ENCODE results near the gene PDE1C.

PDE1C gene

DNA sequence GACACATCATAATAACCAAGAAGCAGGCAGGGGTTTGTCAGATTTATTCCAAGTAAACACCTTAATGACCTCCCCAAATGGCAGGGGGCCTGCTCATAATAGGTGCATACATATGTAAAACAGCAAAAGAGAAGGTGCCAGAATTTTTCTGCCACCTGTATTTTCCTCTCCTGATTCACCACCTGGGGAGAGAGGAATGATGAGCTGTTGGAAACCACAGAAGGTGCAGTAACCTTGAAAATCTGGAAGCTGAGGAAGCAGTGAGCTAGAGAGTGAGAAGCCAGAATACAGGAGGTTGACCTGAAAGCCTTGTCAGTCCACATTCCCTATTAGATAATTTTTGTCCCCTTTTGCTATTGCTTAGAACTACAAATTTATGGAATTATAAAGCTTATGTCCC is 46.2 kb upstream of the PDE1C start:
- Histone ChIP-seq H3K9me3 (ENCODE audit: insufficient read depth, low read depth, low read length) (no peaks in the 10 kb centered on the region), H2AFZ (ENCODE audit: low read length) (no peak overlapping the region), H3F3A (ENCODE audit: low read depth) (no peaks in the 10 kb centered on the region), H3K4me3 (ENCODE audit: low read length, poor library complexity, severe bottlenecking) (no peak overlapping the region), H3K27me3 (ENCODE audit: insufficient read depth, low read length, poor library complexity, severe bottlenecking) (no peaks in the 10 kb centered on the region), H3K9ac (ENCODE audit: low read depth, low read length, poor library complexity, severe bottlenecking) (no peak overlapping the region), H3K4me2 (ENCODE audit: low read depth, low read length, poor library complexity, severe bottlenecking) (no peak overlapping the region), H3K9me2 (replicated peaks; ENCODE audit: low read depth, low read length) (no peaks in the 10 kb centered on the region), H3K4me1 (ENCODE audit: insufficient read depth, low read length, poor library complexity, severe bottlenecking) (no peaks in the 10 kb centered on the region), H3K79me2 (ENCODE audit: insufficient read depth, low read length) (no peaks in the 10 kb centered on the region), H3K36me3 (ENCODE audit: insufficient read depth, low read length) (no peaks in the 10 kb centered on the region), H4K20me1 (ENCODE audit: insufficient read depth, low read length, poor library complexity, severe bottlenecking) (no peaks in the 10 kb centered on the region)
- TF ChIP-seq EZH2phosphoT487 (IDR thresholded peaks at IDR 0.05; ENCODE audit: borderline replicate concordance) = no peak
- TF ChIP-seq, protein P1, sequence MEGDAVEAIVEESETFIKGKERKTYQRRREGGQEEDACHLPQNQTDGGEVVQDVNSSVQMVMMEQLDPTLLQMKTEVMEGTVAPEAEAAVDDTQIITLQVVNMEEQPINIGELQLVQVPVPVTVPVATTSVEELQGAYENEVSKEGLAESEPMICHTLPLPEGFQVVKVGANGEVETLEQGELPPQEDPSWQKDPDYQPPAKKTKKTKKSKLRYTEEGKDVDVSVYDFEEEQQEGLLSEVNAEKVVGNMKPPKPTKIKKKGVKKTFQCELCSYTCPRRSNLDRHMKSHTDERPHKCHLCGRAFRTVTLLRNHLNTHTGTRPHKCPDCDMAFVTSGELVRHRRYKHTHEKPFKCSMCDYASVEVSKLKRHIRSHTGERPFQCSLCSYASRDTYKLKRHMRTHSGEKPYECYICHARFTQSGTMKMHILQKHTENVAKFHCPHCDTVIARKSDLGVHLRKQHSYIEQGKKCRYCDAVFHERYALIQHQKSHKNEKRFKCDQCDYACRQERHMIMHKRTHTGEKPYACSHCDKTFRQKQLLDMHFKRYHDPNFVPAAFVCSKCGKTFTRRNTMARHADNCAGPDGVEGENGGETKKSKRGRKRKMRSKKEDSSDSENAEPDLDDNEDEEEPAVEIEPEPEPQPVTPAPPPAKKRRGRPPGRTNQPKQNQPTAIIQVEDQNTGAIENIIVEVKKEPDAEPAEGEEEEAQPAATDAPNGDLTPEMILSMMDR (conservative IDR thresholded peaks at IDR 0.05; ENCODE audit: low read length) = no peak

DNA sequence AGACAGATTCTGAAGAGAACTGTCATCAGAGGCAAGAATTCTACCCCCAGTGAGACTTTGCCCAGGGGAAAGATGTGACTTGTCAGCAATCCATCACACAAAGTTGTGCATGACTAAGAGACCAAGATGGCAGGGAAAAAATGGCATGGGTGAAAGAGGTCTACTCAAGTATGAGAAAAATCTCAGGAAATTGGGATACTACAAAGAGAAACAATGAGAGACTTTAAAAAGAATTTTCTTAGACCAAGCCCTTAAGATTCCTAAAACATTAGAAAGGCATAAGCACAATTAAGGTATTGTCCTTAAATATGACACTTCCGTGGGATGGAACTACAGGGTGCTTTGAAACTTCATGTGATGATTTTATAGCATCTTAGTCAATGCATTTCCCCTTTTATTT is 45.6 kb upstream of the PDE1C start:
- no peak overlapping the region for H2AFZ ChIP-seq (ENCODE audit: low read length)
- H3K79me2 ChIP-seq (ENCODE audit: insufficient read depth, low read length) = no peaks in the 10 kb centered on the region
- no peak overlapping the region for H3K9ac ChIP-seq (ENCODE audit: low read depth, low read length, poor library complexity, severe bottlenecking)
- TF ChIP-seq, protein P1 (conservative IDR thresholded peaks at IDR 0.05; ENCODE audit: low read length) = no peak
- TF ChIP-seq EZH2phosphoT487 (IDR thresholded peaks at IDR 0.05; ENCODE audit: borderline replicate concordance) = no peak
- no peaks in the 10 kb centered on the region for H3K9me3 ChIP-seq (ENCODE audit: insufficient read depth, low read depth, low read length)
- H4K20me1 ChIP-seq (ENCODE audit: insufficient read depth, low read length, poor library complexity, severe bottlenecking) = no peaks in the 10 kb centered on the region
- H3F3A ChIP-seq (ENCODE audit: low read depth) = no peaks in the 10 kb centered on the region
- no peaks in the 10 kb centered on the region for H3K27me3 ChIP-seq (ENCODE audit: insufficient read depth, low read length, poor library complexity, severe bottlenecking)
- H3K4me1 ChIP-seq (ENCODE audit: insufficient read depth, low read length, poor library complexity, severe bottlenecking) = no peaks in the 10 kb centered on the region
- no peak overlapping the region for H3K4me3 ChIP-seq (ENCODE audit: low read length, poor library complexity, severe bottlenecking)
- no peak overlapping the region for H3K4me2 ChIP-seq (ENCODE audit: low read depth, low read length, poor library complexity, severe bottlenecking)
- H3K36me3 ChIP-seq (ENCODE audit: insufficient read depth, low read length) = no peaks in the 10 kb centered on the region
- no peaks in the 10 kb centered on the region for H3K9me2 ChIP-seq (replicated peaks; ENCODE audit: low read depth, low read length)

DNA sequence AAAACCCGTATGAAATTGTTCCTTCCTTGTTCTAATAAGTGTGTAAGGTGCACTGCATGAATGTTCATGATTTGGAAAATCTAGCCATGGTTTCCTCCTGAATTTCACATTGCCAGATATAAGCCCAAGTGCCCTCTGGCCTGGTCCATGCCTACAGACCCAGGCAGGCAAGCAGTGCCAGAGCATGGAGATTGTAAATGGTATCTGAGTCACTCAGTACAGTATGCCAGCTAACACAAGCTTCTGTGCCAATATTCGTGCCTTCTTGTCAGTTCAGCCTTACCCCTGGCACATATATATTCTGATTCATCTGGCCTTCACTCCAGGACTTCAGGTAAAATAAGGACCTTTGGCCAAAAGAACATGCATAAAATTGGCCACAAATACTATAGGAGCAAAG is 38.4 kb upstream of the PDE1C start:
- H3K9ac ChIP-seq (ENCODE audit: low read depth, low read length, poor library complexity, severe bottlenecking) = no peak overlapping the region
- no peaks in the 10 kb centered on the region for H3F3A ChIP-seq (ENCODE audit: low read depth)
- no peak overlapping the region for H3K4me3 ChIP-seq (ENCODE audit: low read length, poor library complexity, severe bottlenecking)
- H3K27me3 ChIP-seq (ENCODE audit: insufficient read depth, low read length, poor library complexity, severe bottlenecking) = no peaks in the 10 kb centered on the region
- H3K4me2 ChIP-seq (ENCODE audit: low read depth, low read length, poor library complexity, severe bottlenecking) = no peak overlapping the region
- H3K36me3 ChIP-seq (ENCODE audit: insufficient read depth, low read length) = no peaks in the 10 kb centered on the region
- no peaks in the 10 kb centered on the region for H4K20me1 ChIP-seq (ENCODE audit: insufficient read depth, low read length, poor library complexity, severe bottlenecking)
- H3K9me2 ChIP-seq (replicated peaks; ENCODE audit: low read depth, low read length) = no peaks in the 10 kb centered on the region
- no peaks in the 10 kb centered on the region for H3K9me3 ChIP-seq (ENCODE audit: insufficient read depth, low read depth, low read length)
- TF ChIP-seq EZH2phosphoT487 (IDR thresholded peaks at IDR 0.05; ENCODE audit: borderline replicate concordance) = no peak
- TF ChIP-seq, protein P1 (conservative IDR thresholded peaks at IDR 0.05; ENCODE audit: low read length) = no peak
- H2AFZ ChIP-seq (ENCODE audit: low read length) = no peak overlapping the region
- H3K4me1 ChIP-seq (ENCODE audit: insufficient read depth, low read length, poor library complexity, severe bottlenecking) = no peaks in the 10 kb centered on the region
- H3K79me2 ChIP-seq (ENCODE audit: insufficient read depth, low read length) = no peaks in the 10 kb centered on the region
